Endothelial cell of umbilical vein (primary cell): ENCODE measurements around the gene PHACTR1.

ENCODE experiments used
- CTCF ChIP-seq, 2 donors: IDR thresholded peaks; 1 replicate in 1 of 2; 2 replicates in 1 of 2; pipeline ENCODE4 v1.5.1; 2011; ENCODE audit warnings: low read length in 2 of 2, mild to moderate bottlenecking in 2 of 2, moderate library complexity in 2 of 2, control low read depth in 1 of 2, inconsistent platforms in 1 of 2, low read depth in 1 of 2; ENCODE audit not compliant: insufficient read depth in 1 of 2; ENCODE audit errors: extremely low read depth in 1 of 2
- EZH2 ChIP-seq: IDR thresholded peaks from 2 replicates; pipeline ENCODE4 v1.6.1; 2012; ENCODE audit warnings: borderline replicate concordance, low read depth, mild to moderate bottlenecking, moderate library complexity, low read length, inconsistent platforms; ENCODE audit not compliant: severe bottlenecking
- FOS ChIP-seq: IDR thresholded peaks from 2 replicates; pipeline ENCODE4 v1.6.1; 2011; ENCODE audit warnings: mild to moderate bottlenecking, low read length, moderate library complexity, borderline replicate concordance; ENCODE audit not compliant: insufficient read depth
- MAX ChIP-seq: IDR thresholded peaks from 2 replicates; pipeline ENCODE4 v1.6.1; 2011; ENCODE audit not compliant: insufficient read depth, insufficient read length
- POLR2A ChIP-seq: IDR thresholded peaks from 2 replicates; pipeline ENCODE4 v1.6.1; 2012; ENCODE audit warnings: low read depth, mild to moderate bottlenecking, control low read depth, low read length
- POLR2AphosphoS5 ChIP-seq: IDR thresholded peaks from 2 replicates; pipeline ENCODE4 v1.6.1; 2012; ENCODE audit warnings: low read depth, mild to moderate bottlenecking, control low read depth, low read length, moderate library complexity; ENCODE audit not compliant: insufficient read depth

GRCh38 chr6:12753036-12753435, 36.5 kb downstream of the PHACTR1 start:
- no peak for TF ChIP-seq POLR2AphosphoS5
- no peak for TF ChIP-seq POLR2A
- no peak for TF ChIP-seq CTCF (IDR thresholded peaks at IDR 0.05; ENCODE audit: extremely low read depth in 1 of 2, insufficient read depth in 1 of 2, low read depth in 1 of 2, low read length in 2 of 2)
- TF ChIP-seq EZH2 = no peak
- no peak for TF ChIP-seq FOS
- no peak for TF ChIP-seq MAX
